ENCODE results near the gene CFD.

CFD gene

DNA sequence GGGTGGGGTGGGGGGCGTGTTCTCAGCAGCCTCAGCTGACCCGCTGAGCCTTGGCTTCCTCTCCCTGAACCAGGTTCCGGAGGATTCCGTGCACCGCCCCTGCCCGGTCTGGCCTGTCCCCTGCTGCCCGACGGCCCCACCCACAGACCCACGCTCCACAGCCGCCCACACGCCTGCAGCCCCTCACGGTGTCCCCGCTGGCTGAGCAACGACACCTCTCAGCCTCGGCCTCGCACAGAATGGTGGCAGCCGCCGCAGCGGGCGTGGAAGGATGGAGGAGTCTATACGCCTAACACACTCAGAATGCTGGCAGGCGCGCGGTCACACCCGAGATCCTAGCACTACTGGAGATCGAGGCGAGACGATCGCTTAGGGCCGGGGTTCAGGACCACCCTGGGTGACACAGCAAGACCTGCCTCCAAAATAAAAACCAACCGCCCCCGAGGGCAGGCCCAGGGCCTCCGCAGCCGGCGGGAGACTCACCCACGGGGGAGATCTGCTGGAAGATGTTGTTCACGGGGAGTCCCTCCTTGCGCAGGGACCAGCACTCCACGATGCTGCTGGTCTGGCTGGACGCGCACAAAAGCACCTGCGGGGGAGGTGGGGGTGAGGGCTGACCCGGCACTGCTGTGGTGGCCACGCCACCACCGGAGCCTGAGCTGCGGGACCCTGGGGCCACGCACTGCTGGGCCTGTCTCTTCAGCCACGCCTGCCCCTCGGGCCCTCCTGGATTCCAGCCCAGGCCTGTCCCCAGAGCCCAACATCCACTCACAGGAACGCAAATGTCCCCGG lies 25.2 kb downstream of the CFD start:
- TF ChIP-seq ZFHX2 (tag by site-specific recombination; conservative IDR thresholded peaks at IDR 0.05) (peak; percentile 14; the same call in 1 of the 2 replicates), ZXDB (tag by site-specific recombination; IDR thresholded peaks at IDR 0.05) (no peak)
- Histone ChIP-seq H3K27ac (ENCODE audit: extremely low read depth, low read depth, low read length) (no peak overlapping the region), H3K4me3 (ENCODE audit: low read depth, low read length) (no peak overlapping the region), H3K9me3 (ENCODE audit: control insufficient read depth, insufficient read depth, low read depth, low read length) (no peaks in the 10 kb centered on the region), H3K4me1 (ENCODE audit: control insufficient read depth, insufficient read depth, low read length) (no peaks in the 10 kb centered on the region), H3K36me3 (ENCODE audit: control insufficient read depth in 2 of 2, insufficient read depth in 1 of 2, low read length in 2 of 2) (peaks cover 4 to 79% of the 10 kb centered on the region in 2 experiments; a peak in 2 of 3 replicates)
- POLR2A ChIA-PET, result no interaction called here
- CTCF ChIA-PET, result no interaction called here

DNA sequence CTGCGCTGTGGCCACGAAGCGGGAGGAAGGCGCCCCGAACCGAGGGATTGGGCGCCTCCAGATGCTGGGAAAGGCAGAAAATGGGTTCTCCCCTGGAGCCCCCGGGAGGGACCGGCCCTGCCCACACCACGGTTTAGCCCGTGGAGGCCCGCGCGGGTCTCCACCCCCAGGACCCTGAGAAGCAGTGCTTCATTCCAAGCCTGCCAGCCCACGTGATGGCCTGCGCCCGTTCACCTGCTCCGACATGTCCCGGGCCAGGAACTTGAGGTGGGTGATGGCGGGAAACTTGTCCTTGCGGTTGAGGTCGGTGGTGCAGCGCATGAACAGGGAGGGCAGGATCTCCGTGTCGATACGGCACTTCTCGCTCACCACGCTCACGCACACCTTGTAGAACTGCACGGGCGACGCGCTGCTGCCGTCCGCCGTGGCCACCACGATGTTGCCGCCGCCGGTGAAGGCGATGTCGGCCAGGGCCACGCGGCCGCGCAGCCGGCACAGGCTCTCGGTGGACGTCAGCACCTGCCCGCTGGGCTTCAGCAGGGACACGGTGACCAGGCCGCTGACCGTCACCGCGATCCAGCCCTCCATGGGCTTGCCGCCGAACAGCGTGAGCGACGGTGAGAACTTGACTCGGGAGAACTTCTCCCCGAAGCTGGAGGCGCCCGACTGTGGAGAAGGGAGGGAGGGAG lies 26.2 kb downstream of the CFD start:
- H3K4me1 ChIP-seq (ENCODE audit: control insufficient read depth, insufficient read depth, low read length), result no peaks in the 10 kb centered on the region
- no peaks in the 10 kb centered on the region for H3K9me3 ChIP-seq (ENCODE audit: control insufficient read depth, insufficient read depth, low read depth, low read length)
- TF ChIP-seq, protein P1, sequence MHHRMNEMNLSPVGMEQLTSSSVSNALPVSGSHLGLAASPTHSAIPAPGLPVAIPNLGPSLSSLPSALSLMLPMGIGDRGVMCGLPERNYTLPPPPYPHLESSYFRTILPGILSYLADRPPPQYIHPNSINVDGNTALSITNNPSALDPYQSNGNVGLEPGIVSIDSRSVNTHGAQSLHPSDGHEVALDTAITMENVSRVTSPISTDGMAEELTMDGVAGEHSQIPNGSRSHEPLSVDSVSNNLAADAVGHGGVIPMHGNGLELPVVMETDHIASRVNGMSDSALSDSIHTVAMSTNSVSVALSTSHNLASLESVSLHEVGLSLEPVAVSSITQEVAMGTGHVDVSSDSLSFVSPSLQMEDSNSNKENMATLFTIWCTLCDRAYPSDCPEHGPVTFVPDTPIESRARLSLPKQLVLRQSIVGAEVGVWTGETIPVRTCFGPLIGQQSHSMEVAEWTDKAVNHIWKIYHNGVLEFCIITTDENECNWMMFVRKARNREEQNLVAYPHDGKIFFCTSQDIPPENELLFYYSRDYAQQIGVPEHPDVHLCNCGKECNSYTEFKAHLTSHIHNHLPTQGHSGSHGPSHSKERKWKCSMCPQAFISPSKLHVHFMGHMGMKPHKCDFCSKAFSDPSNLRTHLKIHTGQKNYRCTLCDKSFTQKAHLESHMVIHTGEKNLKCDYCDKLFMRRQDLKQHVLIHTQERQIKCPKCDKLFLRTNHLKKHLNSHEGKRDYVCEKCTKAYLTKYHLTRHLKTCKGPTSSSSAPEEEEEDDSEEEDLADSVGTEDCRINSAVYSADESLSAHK (tag by site-specific recombination; IDR thresholded peaks at IDR 0.05), result no peak
- TF ChIP-seq ZFP41 (tag by site-specific recombination; IDR thresholded peaks at IDR 0.05; ENCODE audit: borderline replicate concordance) (no peak), KLF1 (tag by site-specific recombination; IDR thresholded peaks at IDR 0.05) (no peak), ZNF132 (tag by site-specific recombination; IDR thresholded peaks at IDR 0.05; ENCODE audit: borderline replicate concordance) (no peak), ZNF10 (tag by site-specific recombination; IDR thresholded peaks at IDR 0.05) (no peak), ZNF664 (tag by site-specific recombination; IDR thresholded peaks at IDR 0.05) (no peak), ZBTB48 (tag by site-specific recombination; IDR thresholded peaks at IDR 0.05) (no peak), OSR2 (tag by site-specific recombination; IDR thresholded peaks at IDR 0.05) (no peak), ZNF600 (tag by site-specific recombination; IDR thresholded peaks at IDR 0.05) (no peak), ZNF621 (tag by site-specific recombination; IDR thresholded peaks at IDR 0.05) (no peak), ZNF202 (tag by site-specific recombination; IDR thresholded peaks at IDR 0.05; ENCODE audit: borderline replicate concordance) (no peak), ZNF2 (tag by site-specific recombination; IDR thresholded peaks at IDR 0.05) (no peak), ZNF530 (tag by site-specific recombination; IDR thresholded peaks at IDR 0.05; ENCODE audit: low read depth) (no peak)
- CTCF ChIA-PET, result no interaction called here
- POLR2A ChIA-PET, result no interaction called here
- peaks cover 4 to 87% of the 10 kb centered on the region in 2 experiments; a peak in 2 of 3 replicates for H3K36me3 ChIP-seq (ENCODE audit: control insufficient read depth in 2 of 2, insufficient read depth in 1 of 2, low read length in 2 of 2)
- H3K4me3 ChIP-seq (ENCODE audit: low read depth, low read length), result no peak overlapping the region
- no peak overlapping the region for H3K27ac ChIP-seq (ENCODE audit: extremely low read depth, low read depth, low read length)

DNA sequence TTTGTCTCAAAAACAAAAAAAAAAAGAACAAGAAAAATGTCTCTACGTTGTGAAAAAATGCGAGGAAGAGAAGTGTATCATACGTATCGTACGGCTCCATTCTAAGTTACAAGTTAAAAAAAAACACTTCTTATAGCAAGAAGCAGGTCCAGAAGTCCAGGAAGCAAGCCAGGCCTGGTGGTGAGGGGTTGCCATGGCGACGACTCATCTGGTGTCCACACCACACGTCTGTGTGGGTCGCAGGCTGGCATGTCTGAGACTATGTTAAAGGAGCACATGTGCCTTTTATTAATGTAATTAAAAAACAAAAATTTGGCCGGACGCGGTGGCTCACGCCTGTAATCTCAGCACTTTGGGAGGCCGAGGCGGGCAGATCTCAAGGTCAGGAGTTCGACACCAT lies 27.6 kb downstream of the CFD start:
- no peaks in the 10 kb centered on the region for H3K9me3 ChIP-seq (ENCODE audit: control insufficient read depth, insufficient read depth, low read depth, low read length)
- TF ChIP-seq KLF16 (tag by site-specific recombination; IDR thresholded peaks at IDR 0.05) (no peak), ZNF132 (tag by site-specific recombination; IDR thresholded peaks at IDR 0.05; ENCODE audit: borderline replicate concordance) (no peak), ZNF174 (tag by site-specific recombination; IDR thresholded peaks at IDR 0.05) (no peak), ZNF670 (tag by site-specific recombination; IDR thresholded peaks at IDR 0.05; ENCODE audit: low read depth) (no peak), SALL2 (tag by site-specific recombination; IDR thresholded peaks at IDR 0.05; ENCODE audit: borderline replicate concordance) (no peak)
- TF ChIP-seq, protein P2, sequence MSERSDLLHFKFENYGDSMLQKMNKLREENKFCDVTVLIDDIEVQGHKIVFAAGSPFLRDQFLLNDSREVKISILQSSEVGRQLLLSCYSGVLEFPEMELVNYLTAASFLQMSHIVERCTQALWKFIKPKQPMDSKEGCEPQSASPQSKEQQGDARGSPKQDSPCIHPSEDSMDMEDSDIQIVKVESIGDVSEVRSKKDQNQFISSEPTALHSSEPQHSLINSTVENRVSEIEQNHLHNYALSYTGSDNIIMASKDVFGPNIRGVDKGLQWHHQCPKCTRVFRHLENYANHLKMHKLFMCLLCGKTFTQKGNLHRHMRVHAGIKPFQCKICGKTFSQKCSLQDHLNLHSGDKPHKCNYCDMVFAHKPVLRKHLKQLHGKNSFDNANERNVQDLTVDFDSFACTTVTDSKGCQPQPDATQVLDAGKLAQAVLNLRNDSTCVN (tag by site-specific recombination; optimal IDR thresholded peaks at IDR 0.05), result no peak
- CTCF ChIA-PET, result no interaction called here
- no peak overlapping the region for H3K27ac ChIP-seq (ENCODE audit: extremely low read depth, low read depth, low read length)
- H3K4me1 ChIP-seq (ENCODE audit: control insufficient read depth, insufficient read depth, low read length), result no peaks in the 10 kb centered on the region
- no peak overlapping the region for H3K4me3 ChIP-seq (ENCODE audit: low read depth, low read length)
- H3K36me3 ChIP-seq (ENCODE audit: control insufficient read depth in 2 of 2, insufficient read depth in 1 of 2, low read length in 2 of 2), result peaks cover 4 to 78% of the 10 kb centered on the region in 2 experiments; a peak in 2 of 3 replicates
- POLR2A ChIA-PET, result no interaction called here
